GM21717 (cell line): ENCODE data around the gene TES.
A peak's percentile ranks its signal among the peaks of the same experiment; 100 is the strongest.
"Not testable (repeated sequence)": the region's sequence is repeated elsewhere in the genome, so short reads cannot be mapped to it uniquely, and the experiment has no call there.

Experiments used
- ATAC-seq: cut with Tn5 transposase; IDR thresholded peaks from one replicate; pipeline ENCODE4 v1.9.1; 2021; ENCODE audit warnings: mild to moderate bottlenecking, moderate library complexity; ENCODE audit not compliant: unreplicated experiment

Gene TES

GRCh38 chr7:116210345-116211005 is at the start of gene TES:
Gene TES (plus strand): TSS chr7:116210539. CDS start chr7:116210708, 169 bp downstream.
- ATAC-seq = peak; percentile 88

- ATAC-seq = no peak
Observed at GRCh38 chr7:116161728-116162127, 48.6 kb upstream of the TES start.

- ATAC-seq = peak; percentile 58
Observed at GRCh38 chr7:116162254-116162653, 48.1 kb upstream of the TES start.

GRCh38 chr7:116162992-116163391 is 47.3 kb upstream of the TES start:
- no peak for ATAC-seq

- ATAC-seq = no peak
Observed at GRCh38 chr7:116164552-116165306, 45.6 kb upstream of the TES start.

- ATAC-seq = peak; percentile 59
Observed at GRCh38 chr7:116165717-116166116, 44.6 kb upstream of the TES start.

- ATAC-seq = no peak
Observed at GRCh38 chr7:116166156-116166555, 44.2 kb upstream of the TES start.

- ATAC-seq = no peak
Observed at GRCh38 chr7:116167177-116167576, 43.2 kb upstream of the TES start.

- ATAC-seq = no peak
Observed at GRCh38 chr7:116169060-116169459, 41.3 kb upstream of the TES start.

GRCh38 chr7:116170180-116170579 is 40.2 kb upstream of the TES start:
- no peak for ATAC-seq

GRCh38 chr7:116171094-116171493 is 39.2 kb upstream of the TES start:
- no peak for ATAC-seq

GRCh38 chr7:116172353-116172752 is 38.0 kb upstream of the TES start:
- no peak for ATAC-seq

GRCh38 chr7:116173051-116174028 is 37.0 kb upstream of the TES start:
- ATAC-seq = no peak

GRCh38 chr7:116175095-116175494 is 35.2 kb upstream of the TES start:
- ATAC-seq = not testable (repeated sequence)

- no peak for ATAC-seq
Observed at GRCh38 chr7:116176226-116176625, 34.1 kb upstream of the TES start.

- no peak for ATAC-seq
Observed at GRCh38 chr7:116177009-116177408, 33.3 kb upstream of the TES start.

GRCh38 chr7:116180302-116180701 is 30.0 kb upstream of the TES start:
- peak; percentile 76 for ATAC-seq

- no peak for ATAC-seq
Observed at GRCh38 chr7:116182023-116182422, 28.3 kb upstream of the TES start.

- ATAC-seq = no peak
Observed at GRCh38 chr7:116185450-116185849, 24.9 kb upstream of the TES start.

GRCh38 chr7:116185956-116186355 is 24.4 kb upstream of the TES start:
- no peak for ATAC-seq

- ATAC-seq = no peak
Observed at GRCh38 chr7:116187400-116187799, 22.9 kb upstream of the TES start.
